GM13976 (cell line): ENCODE measurements around the gene KCTD1.

Experiments used
- DNase-seq: peaks from one replicate; pipeline ENCODE4 v3.0.0; 2012; ENCODE audit warnings: low spot score
- CTCF ChIP-seq: IDR thresholded peaks from 2 replicates; pipeline ENCODE4 v1.5.1; 2012; ENCODE audit warnings: borderline replicate concordance, mild to moderate bottlenecking; ENCODE audit not compliant: insufficient read depth; ENCODE audit errors: extremely low read depth, missing control alignments, control extremely low read depth
- in situ Hi-C: fragments of 300-500 bp; cut with MboI; formaldehyde crosslinking; loops from one replicate; pipeline ENCODE4 v1.12.0; 2022; ENCODE audit warnings: low sequenced_read_pairs, mixed read lengths, inconsistent platforms; ENCODE audit not compliant: unreplicated experiment

KCTD1 gene

GRCh38 chr18:26574958-26575864 is 26.9 kb upstream of the KCTD1 start:
- no peak for TF ChIP-seq CTCF
- DNase-seq = no peak

GRCh38 chr18:26568926-26569665 is 20.7 kb upstream of the KCTD1 start:
- no peak for DNase-seq
- no peak for TF ChIP-seq CTCF
- in situ Hi-C loops = no loop called here

More at GRCh38 chr18:26574958-26575864, 26.9 kb upstream of the KCTD1 start:
- in situ Hi-C loops = no loop called here

- no peak for TF ChIP-seq CTCF
- DNase-seq = no peak
- in situ Hi-C loops = no loop called here
These were observed 20.2 kb upstream of the KCTD1 start for GRCh38 chr18:26568513-26568912.

GRCh38 chr18:26566874-26567555 is 18.7 kb upstream of the KCTD1 start:
- TF ChIP-seq CTCF = no peak
- in situ Hi-C loops = no loop called here
- no peak for DNase-seq

- in situ Hi-C loops = no loop called here
- no peak for TF ChIP-seq CTCF
- no peak for DNase-seq
These were observed 17.2 kb upstream of the KCTD1 start for GRCh38 chr18:26565514-26565913.

GRCh38 chr18:26563024-26563423 is 14.7 kb upstream of the KCTD1 start:
- no peak for TF ChIP-seq CTCF
- no peak for DNase-seq
- in situ Hi-C loops = no loop called here
